ENCODE measurements around the gene B9D1.

Gene B9D1

DNA sequence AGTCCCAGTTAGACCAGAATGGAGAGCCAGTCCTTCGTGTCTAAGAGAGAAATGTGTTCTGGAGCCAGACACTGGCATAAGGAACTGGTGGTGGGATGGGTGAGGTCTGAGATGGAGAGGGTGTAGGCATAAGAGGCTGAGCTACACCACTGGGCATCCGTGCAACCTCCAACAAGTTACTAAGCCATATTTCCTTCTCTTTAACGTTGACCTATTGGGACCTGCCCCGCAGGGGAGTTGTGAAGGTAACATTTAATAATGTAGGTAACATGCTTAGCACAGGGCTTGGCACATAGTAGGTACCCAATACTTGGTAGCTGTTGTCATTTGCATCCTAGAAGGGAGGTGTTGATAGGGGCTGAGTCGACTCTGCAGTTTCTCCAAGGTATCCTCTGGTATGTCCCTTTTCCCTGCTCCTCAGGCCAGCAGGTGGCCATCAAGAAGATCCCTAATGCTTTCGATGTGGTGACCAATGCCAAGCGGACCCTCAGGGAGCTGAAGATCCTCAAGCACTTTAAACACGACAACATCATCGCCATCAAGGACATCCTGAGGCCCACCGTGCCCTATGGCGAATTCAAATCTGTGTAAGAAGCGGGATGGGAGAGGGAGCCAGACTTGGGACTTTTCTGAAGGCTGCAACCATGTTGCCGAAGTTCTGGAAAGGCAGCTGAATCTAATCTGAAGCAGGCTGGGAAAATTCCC lies 17.0 kb upstream of the B9D1 start:
- DNase-seq (ENCODE audit: low spot score) = peak; percentile 58
- Histone ChIP-seq H3K4me3 (peak overlapping the region; percentile 84), H3K27ac (peak overlapping the region; percentile 95 to 98)
- TF ChIP-seq, protein P1, sequence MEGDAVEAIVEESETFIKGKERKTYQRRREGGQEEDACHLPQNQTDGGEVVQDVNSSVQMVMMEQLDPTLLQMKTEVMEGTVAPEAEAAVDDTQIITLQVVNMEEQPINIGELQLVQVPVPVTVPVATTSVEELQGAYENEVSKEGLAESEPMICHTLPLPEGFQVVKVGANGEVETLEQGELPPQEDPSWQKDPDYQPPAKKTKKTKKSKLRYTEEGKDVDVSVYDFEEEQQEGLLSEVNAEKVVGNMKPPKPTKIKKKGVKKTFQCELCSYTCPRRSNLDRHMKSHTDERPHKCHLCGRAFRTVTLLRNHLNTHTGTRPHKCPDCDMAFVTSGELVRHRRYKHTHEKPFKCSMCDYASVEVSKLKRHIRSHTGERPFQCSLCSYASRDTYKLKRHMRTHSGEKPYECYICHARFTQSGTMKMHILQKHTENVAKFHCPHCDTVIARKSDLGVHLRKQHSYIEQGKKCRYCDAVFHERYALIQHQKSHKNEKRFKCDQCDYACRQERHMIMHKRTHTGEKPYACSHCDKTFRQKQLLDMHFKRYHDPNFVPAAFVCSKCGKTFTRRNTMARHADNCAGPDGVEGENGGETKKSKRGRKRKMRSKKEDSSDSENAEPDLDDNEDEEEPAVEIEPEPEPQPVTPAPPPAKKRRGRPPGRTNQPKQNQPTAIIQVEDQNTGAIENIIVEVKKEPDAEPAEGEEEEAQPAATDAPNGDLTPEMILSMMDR (IDR thresholded peaks at IDR 0.05) = no peak

DNA sequence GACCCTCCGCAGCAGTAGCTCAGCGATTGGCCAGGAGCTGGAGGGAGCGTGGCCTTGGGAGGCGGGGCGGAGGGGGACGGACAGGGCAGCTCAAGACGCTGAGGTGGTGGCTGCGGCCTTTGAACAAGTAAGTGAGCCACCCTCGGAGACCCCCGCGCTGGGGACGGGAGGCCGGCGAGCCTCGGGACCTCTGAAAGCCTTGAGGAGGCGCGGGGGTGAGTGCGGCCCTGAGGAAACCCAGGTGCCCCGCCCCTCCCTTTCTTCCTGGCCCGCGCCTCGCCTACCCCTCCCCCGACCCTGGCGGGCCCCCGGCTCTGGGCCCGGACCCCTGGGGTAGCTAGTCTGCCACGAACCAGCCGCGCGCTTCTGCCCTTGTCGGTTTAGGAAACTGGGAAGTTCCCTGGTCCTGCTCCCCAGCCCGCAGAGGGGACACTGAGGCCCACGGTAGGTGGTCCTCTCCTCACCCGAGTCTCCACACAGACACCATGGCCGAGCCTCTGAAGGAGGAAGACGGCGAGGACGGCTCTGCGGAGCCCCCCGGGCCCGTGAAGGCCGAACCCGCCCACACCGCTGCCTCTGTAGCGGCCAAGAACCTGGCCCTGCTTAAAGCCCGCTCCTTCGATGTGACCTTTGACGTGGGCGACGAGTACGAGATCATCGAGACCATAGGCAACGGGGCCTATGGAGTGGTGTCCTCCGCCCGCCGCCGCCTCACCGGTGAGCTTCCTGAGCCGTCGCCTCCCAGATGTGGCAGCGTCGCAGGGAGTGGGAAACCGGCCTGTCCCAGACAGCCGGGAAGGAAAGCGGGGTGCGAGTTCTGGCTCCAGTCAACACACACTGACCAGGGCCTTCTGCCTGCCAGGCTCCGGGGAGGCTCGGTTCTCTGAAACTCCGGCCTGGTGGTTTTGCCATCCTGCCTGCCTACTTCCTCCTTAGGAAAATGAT lies 16.2 kb upstream of the B9D1 start, which contains the start of gene MAPK7:
Gene MAPK7, plus strand, starts transcription at position 83 of the 945 bp plus-strand sequence. Its CDS starts 403 bp downstream, at position 486.
- DNase-seq (ENCODE audit: low spot score) = no peak
- peak within 1 kb of the TSS; percentile 84 for H3K4me3 ChIP-seq
- TF ChIP-seq, protein P1 (IDR thresholded peaks at IDR 0.05) = no peak
- peak within 1 kb of the TSS; percentile 95 to 98 for H3K27ac ChIP-seq

DNA sequence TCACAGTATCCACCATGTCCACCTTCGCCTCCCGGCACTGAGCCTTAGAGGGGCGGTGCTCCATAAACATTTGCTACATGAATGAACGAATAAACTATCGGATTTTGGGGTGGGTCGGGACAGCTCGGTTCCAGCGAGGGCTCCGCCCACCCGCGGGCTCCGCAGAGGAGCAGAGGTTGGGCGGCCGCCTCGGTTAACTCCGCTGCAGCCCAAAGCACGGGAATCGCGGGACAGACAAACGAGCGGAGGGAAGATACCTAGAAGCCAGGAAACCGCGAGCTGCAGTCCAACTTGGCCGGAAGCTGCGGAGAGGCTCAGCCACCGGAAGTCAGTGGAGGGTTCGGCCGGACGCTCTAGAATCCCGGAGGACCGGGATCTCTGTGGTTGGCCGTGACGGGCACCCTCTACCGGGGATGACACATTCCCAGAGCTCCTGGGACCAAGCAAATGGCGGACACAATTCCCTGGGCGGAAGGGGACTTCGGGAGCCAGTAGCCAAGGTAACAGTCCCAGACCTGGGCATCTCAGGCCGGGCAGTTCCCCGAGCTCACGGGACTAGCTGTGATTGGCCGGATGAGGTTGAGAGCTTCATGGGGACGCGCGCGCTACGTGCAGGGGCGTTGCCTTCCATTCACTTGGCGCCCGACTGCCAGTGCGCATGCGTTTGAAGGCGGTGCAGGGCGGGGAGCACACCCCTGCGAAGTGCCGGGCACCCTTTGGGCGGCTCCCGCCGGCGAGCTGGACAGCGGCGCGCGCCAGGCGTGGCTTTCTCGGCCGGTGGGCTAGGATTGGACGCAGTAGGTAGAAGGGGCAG lies 15.3 kb upstream of the B9D1 start:
- peak overlapping the region; percentile 84 for H3K4me3 ChIP-seq
- DNase-seq (ENCODE audit: low spot score) = peak; percentile 100
- TF ChIP-seq, protein P1 (IDR thresholded peaks at IDR 0.05) = no peak
- peak overlapping the region; percentile 95 to 98 for H3K27ac ChIP-seq

DNA sequence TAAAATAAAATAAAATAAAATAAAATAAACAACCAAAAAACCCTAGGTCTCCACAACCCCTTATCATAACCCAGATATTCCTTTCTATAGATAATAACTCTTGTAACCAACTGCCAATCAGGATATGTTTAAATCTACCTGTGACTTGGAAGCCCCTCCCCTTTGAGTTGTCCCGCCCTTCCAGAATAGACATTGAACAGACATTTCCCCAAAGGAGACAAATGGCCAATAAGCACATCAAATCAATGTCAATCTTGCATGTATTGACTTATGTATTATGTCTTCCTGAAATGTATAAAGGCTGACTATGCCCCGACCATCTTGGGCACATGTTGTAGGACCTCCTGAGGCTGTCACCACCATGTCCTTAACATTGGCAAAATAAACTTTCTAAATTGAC lies 14.3 kb upstream of the B9D1 start:
- H3K4me3 ChIP-seq = peak overlapping the region; percentile 84
- peak overlapping the region; percentile 95 to 98 for H3K27ac ChIP-seq
- TF ChIP-seq, protein P1 (IDR thresholded peaks at IDR 0.05) = no peak
- peak; percentile 36 for DNase-seq (ENCODE audit: low spot score)

DNA sequence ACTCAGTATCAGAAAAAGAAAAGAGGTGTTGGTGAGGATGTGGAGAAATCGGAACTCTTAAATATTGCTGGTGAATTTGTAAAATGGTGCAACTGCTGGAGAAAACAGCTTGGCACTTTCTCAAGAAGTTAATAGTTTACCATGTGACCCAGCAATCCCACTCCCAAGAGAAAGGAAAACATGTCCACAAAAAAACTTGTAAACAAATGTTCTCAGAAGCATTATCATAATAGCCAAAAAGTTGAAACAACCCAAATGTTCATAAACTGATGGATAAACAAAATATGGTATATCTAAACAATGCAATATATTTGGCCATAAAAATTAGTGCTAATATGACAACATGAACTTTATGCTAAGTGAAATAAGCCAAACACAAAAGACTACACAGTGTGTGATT lies 13.2 kb upstream of the B9D1 start:
- no peak overlapping the region for H3K27ac ChIP-seq
- TF ChIP-seq, protein P1 (IDR thresholded peaks at IDR 0.05) = no peak
- no peak overlapping the region for H3K4me3 ChIP-seq
- DNase-seq (ENCODE audit: low spot score) = no peak

DNA sequence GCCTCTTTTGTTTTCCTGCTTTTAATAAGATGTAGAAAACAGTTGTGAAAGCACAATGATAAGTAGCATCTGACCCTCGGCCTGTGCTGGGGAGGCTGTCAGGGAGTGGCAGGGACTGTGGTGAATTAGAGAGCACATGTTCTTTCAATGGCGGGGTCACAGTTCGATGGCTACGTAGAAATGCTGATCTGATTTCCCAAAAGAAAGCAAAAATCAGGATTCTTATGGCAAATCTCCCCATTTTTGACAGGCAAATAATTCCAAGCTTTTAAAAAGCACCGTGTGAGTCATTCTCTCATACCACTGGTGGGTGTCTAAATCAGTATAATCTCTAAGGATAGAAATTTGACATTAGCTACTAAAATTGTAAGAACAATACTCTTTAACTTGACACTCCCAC lies 11.6 kb upstream of the B9D1 start:
- no peak for DNase-seq (ENCODE audit: low spot score)
- Histone ChIP-seq H3K27ac (no peak overlapping the region), H3K4me3 (no peak overlapping the region)
- TF ChIP-seq, protein P1 (IDR thresholded peaks at IDR 0.05) = no peak

Measured in coronary artery (tissue), 2 donors.